ENCODE results near the gene DUSP9.

DUSP9 gene

DNA sequence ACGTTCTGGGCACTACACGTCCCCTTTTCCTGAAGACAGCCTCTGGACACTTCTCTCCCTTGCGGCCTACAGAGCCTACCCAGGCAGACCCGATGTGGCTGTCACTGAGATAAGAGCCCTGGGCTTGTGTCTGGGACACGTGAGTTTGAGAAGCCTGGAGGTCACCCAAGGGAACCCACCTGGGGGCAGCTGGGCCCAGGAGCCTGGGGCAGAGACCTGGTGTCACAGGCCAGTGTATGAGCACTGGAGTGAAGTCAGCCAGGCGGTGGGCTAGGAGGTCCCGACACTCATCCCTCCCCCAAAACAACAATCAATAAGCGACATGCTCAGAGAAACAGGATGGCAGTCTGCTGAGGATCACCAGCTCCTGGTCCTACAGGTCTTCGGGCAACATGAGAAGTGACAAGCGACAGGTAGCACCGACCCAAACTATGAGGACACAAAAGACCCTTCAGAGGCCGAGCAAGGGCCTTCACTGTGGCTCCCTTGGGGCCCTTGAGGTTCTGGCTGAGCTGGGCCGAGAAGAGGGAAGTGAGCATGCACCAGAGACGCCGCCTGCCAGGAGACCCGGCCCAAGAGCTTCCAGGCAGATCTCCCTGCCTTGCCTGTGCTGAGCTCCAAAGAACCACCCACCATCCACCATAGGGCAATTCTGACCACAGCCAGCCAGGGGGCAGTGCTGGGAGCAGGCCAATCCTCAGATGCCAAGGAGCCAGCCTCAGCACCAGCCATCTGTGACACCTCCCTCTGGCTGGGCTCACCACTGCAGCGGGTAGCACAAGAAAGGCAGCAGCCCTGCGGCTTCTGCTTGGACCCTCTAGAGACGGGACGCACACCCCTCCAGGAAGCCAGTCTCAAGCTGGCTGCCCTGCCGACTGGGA, 11.0 kb upstream of the DUSP9 start:
- peak in 1 of 2 donors; percentile 9 for DNase-seq (ENCODE audit: extremely low read depth in 1 of 2, low read depth in 1 of 2)

DNA sequence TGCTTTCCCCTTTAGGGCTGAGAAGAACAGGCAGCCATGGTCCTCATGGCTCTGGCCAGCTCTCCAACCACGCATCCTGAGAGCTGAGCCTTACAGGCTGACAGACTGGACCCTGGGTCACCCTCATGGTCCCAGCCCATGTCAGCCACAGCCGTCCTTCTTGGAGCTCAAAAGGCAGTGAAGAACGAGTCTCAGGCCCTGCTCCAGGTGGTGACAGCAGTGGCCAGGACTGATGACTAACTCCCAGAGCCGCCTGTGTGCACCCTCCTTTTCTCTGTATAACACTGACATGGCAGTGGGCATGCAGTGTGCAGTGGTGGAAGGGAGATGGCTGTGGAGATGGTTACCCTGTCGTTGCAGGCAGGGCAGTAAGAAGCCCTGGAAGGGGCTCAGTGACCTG, 10.3 kb upstream of the DUSP9 start:
- no peak for DNase-seq (ENCODE audit: extremely low read depth in 1 of 2, low read depth in 1 of 2)

DNA sequence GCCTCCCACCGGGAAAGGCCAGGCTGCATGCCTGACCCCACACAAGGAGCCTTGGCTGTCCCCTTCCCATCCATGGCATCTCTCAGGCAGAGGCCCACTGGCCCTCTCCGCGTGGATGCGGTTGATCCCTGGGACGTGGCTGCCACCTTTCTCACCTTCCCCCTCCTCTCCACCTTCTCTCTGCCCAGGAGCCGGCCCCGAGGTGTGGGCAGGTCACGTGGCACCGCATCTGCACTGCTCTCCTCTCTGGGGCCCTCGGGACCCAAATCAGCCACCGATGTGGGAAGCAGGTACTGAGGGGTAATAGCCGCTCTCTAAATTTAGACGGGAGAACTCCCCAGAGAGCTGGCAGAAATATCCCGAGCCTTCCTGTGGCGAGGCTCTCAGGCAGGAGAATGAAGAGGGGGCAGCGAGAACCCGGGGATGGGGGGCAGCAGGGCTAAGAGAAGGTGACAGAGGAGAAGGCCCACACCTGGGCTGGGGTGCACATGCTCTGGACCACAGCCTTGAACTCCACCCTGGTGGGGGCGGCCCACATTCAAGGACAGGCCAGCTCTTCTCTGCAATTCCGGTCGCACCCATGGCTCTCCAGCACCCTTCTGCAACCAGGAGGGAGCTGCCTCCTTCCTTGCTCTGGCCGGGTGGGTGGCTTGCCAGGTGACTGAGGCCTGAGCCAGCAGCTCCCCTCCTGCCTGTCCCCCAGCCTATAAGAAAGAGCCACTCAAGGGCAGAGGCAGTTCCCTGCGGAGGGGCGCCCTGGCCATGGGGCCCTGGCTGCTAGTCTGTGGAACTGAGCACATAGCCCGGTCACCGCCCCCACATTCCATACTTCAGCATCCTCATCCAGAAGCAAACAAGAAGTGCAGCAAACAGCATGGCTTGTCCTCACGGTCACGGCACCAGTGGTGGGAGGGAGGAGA, 9.6 kb upstream of the DUSP9 start:
- DNase-seq (ENCODE audit: extremely low read depth in 1 of 2, low read depth in 1 of 2) = no peak

DNA sequence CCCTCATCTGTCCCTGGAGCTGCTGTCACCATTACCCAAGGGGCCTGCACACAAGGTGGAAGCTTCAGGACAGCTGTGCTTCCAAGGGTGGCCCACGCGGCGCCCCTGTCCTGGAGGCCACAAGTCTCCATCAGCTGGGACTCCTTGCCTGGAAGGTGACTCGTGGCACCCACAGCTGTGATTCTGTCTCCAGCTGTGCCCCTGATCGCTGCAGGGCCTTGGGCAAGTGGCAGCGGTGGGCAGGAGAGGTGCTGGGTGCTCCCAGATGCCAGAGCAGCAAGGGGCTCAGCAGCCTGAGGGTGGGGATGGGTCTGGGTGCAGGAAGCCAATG, 9.0 kb upstream of the DUSP9 start:
- DNase-seq (ENCODE audit: extremely low read depth in 1 of 2, low read depth in 1 of 2) = no peak

DNA sequence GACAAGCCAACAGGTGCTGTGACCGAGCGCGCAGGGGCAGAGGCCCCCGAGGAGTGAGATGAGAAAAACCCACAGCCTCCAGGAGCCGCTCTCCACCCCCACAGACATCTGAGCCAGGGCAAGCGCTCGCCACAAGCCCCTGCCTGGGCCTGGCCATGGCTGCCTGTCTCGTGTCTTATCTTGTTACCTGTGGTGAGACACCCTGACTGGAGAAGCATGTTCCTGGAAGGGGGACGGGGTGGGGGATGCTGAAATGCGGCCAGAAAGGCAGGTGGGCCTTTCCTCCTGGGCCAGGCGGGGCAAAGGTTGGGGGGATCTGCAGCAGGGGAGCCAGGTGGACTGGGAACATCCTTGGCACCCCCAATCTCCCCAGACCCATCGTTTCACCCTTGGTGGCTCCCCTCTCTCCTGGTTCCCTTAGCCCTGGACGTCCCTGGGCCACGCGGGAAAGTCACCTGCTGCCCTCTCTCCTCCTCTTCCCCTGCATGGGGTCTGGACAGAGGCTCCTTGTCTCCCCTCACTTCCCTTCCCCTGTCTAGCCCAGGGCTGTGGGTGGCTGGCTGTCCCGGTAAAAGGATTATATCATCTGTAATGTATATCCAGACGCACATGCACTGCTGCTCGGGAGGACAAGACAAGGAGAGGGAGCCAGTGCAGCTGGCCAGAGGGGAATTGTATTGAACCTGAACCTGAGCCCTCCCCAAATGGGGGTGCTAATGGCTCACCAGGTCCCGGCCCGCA, 8.4 kb upstream of the DUSP9 start:
- no peak for DNase-seq (ENCODE audit: extremely low read depth in 1 of 2, low read depth in 1 of 2)

DNA sequence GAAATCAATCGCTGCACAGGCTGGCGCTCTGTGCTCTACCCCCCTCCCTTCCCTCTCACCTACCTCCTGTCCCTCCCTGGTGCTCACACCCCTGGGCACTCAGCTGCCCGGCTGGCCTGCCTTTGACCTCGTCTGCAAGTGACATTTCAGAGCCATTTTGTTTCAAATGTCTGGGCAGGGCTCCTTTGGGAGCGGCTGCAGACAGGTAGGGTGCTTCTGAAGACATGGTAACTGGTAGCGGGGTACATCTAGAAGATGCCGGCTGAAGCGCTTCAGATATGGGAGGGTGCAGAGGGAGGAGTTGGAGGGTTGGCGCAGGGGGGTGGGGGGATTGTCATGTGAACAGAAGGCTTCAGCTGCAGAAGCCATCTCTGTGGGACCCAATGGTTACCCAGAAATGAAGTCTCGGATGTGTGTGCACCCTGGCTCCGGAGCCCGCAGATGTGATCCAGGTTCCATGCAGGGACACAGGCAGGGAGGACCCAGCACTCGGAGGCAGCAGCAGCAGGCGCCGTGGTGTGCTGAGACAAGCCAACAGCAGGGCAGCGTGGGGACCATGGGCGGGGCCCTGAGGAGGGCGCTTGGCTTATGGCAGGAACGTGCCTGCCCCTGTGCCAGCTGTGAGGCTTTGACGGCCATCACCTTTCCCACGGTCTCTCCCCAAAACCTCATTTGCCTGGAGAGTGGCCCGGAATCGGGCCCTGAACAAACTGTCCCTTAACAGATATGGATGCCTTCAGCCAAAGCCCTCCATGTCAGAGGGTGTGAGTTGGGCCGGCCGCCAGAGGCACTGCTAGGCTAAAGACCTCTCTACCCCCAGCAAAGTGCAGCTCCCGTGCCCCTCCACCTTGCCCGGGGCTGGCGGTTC, 7.6 kb upstream of the DUSP9 start:
- DNase-seq (ENCODE audit: extremely low read depth in 1 of 2, low read depth in 1 of 2) = no peak

- DNase-seq (ENCODE audit: extremely low read depth in 1 of 2, low read depth in 1 of 2) = no peak
Measured at GRCh38 chrX:153640045-153640686, 6.8 kb upstream of the DUSP9 start.

DNA sequence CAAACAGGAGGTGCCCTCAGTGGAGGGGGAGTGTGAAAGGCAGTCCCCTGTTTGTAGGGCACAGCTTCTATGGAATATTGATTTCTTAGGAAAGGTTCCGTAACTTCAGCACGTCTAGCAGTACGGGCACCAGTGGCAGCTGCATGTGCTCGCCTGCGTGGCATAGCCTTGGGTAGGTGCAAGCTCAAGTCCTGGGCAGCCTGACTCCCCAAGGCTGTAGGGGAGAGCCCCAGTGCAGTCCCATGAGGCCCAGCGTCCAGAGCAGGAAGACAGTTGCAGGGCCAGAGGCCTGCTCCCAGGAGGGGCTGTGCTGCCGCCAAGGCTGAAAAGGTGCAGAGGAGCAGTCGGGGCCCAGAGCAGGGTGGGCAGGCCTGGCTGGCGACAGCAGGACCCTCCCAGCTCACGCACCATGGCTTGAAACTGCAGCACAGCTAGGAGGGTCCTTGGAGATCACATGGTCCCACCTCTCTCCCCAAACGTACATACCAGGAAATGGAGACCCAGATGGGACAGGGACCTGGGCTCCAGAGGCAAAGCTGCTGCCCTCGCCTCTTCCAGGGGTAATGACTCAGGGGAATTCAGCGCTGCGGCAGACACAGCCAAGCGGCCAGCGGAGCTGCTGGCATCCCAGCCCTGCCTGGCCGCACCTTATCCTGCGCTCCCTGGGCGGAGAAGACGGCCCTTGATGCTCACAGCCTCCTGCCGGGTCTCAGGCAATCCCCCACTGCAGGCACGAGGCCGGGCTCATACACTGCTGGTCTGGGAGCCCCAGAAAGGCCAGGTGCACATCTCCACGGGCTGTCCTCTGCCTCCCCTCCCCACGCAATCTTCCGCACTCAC, 6.0 kb upstream of the DUSP9 start:
- no peak for DNase-seq (ENCODE audit: extremely low read depth in 1 of 2, low read depth in 1 of 2)

DNA sequence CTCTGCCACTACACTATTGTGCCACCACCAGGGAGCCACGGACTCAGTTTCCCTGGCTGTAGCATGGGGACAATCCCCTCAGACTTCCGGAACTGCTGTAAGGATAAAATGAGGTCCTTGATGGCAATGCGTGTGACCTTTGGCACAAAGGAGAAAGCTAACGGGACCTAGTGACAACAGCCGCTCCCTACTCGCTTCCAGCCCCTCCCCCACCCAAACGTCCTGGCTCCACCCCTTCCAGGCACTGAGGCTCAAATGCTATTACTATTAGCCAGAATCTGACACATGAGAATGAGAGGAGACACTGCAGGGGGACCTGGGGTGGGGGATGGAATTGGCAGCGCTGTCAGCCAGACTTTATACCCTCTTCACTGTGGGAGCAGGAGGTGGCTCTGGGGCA, 5.4 kb upstream of the DUSP9 start:
- DNase-seq (ENCODE audit: extremely low read depth in 1 of 2, low read depth in 1 of 2) = no peak

DNA sequence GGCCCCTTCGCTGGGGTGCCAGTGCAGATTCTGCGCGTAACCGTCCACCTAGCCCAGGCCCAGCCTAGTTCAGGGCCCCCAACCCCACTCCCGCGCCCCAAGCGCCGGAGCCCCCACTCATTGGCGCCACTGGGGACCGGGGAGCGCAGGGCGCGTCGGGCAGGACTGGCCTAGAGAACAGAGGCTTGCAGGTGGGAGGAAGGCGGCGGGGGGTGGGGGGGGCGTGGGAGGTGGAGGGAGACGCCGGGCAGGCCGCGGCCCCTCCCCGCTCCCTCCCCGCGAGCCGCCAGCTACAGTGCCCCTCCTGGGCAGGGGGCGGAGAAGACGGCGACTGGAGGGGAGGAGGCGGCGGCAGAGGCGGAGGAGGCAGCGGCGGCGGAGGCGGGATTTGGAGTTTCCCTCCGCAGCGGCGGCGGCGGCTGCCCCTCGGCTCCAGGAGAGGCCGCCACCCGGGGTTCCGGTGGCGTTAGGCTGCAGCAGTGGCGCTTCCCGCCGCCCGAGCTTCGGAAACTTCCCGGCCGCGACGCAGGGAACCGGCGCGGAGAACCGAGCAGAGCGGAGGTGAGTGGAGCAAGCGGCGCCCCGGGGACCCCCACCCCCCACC, 4.8 kb upstream of the DUSP9 start:
- no peak for DNase-seq (ENCODE audit: extremely low read depth in 1 of 2, low read depth in 1 of 2)

DNA sequence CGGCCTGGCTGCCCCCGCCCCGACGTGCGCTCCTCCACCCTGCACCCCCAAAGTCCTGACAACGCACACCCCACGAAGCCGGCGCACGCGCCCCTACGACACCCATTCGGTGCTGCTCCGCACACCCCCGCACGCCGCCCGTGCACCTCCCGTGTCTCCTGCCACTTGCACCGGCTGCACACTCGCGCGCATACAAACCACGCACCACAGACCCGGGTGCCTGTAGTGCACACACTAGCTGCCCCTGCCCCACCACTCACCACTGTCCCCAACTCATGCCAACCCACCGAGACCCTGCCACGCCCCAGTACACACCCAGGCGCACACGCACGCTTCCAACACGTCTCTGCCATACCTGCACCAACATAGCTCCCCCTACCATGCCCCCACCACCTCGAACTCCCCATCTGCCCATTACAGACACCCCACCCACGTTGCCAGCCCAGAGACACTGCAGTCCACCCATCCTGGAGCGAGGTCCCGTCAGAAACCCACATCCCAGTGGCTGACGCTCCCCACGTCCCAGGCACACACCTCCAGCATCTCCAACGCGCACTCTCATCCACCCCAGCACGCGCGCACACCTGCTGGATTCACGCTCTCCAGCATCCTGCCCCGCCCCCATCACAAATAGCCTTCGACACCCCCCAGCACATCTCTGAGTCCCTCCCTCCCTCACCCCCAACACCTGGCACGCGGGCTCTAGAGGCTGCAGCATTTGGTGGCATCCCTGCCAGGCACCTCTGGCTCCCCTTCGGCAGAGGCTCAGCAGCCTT, 4.2 kb upstream of the DUSP9 start:
- DNase-seq (ENCODE audit: extremely low read depth in 1 of 2, low read depth in 1 of 2) = no peak

DNA sequence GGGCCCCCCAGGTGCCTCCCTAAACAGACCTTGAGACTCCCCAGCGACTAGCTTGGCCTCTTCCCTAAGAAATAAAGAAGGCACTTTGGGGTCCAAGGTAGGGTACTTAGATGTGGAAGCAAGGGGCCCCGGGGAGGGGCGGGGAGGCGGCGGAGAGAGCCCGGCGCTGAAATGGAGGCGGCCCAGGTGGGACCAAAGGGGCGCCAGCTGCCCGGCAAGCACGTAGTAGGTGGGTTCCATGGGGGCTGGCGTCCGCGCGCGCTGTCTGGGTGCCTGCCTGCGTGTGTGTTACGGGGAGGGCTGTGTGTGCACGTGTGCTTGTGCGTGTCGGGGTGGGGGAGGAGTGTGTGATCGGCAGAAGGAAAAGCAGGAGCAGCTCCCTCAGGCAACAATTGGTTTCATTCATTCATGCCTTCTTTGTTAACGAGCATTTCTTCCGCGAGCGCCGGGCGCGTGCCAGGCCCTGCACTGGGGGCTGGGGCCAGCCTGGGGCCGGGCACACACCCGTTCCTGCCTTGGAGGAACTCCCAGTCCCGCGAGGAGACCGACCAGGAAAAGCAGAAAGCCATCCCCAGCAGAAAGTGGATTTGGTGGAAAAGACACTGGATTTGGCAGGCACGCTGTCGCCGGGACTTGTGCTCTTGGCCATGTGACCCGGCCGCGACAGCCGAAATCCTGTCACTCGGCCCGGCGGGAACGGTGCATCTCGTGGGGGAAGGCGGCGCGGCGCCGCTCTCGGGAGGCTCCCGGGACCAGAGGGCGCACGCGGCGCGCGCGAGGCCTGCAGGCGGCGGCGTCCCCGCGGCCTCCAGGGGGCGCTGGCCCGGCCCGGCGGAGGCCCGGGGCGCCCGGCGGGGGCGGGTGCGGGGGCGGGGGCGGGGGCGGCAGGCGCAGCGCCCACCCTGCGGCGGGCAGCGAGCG, 3.3 kb upstream of the DUSP9 start:
- no peak for DNase-seq (ENCODE audit: extremely low read depth in 1 of 2, low read depth in 1 of 2)

- no peak for DNase-seq (ENCODE audit: extremely low read depth in 1 of 2, low read depth in 1 of 2)
Measured at GRCh38 chrX:153644356-153645125, 2.5 kb upstream of the DUSP9 start.

- no peak for DNase-seq (ENCODE audit: extremely low read depth in 1 of 2, low read depth in 1 of 2)
Measured at GRCh38 chrX:153645151-153645550, 1.9 kb upstream of the DUSP9 start.

DNA sequence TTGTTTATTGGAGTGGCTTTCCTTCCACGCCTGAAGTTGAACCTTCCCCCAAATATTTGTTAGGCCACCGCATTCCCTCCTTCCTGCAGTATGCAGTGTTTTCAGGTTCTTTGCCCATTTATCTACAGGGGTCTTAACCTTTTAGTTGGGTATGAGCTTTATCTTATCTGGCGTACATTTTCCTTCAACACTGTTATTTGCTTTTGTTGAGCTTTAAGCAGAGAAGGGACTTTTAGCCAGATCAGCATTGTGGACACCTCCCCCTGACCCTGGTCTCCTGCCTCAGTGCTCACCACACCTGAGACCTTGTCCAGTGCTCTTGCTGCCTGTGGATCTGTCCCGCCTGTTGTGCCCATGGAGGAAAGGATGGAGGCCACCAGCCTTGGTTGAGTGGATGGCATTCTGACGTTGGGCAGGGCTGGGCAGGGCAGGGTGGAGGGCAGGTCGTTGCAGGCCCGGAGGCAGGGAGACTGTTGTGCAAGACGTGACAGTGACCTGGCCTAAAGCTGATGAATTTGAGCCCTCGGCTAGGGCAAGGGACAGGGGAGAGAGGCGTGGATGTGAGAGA, 998 bp upstream of the DUSP9 start:
- no peak for DNase-seq (ENCODE audit: extremely low read depth in 1 of 2, low read depth in 1 of 2)
